ENCODE data around the gene TM7SF3. TPM values are rescaled to one million over a fixed set of nuclear protein-coding genes. Genes with fewer than 3 reads are reported as not detected.
"Not testable (repeated sequence)": the region's sequence is repeated elsewhere in the genome, so short reads cannot be mapped to it uniquely, and the experiment has no call there.

TM7SF3 gene
- total RNA-seq, 1 donor from 2014 or later = 80.0 TPM

DNA sequence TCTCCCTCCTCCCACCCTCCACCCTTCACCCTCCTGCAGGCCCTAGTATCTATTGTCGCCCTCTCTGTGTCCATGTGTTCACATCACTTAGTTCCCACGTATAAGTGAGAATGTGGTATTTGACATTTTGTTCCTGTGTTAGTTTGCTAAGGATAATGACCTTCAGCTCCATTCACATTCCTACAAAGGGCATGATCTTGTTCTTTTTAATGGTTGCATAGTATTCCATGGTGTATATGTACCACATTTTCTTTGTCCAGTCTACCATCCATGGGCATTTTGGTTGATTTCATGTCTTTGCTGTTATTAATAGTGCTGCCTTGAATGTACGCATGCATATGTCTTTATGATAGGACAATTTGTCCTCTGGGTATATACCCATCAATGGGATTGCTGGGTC, 38.6 kb upstream of the TM7SF3 start:
- no peak for DNase-seq (ENCODE audit: low spot score)
- no peaks in the 10 kb centered on the region for H3K79me2 ChIP-seq (ENCODE audit: low read depth)
- no peaks in the 10 kb centered on the region for H4K20me1 ChIP-seq (ENCODE audit: low read depth)
- H3K36me3 ChIP-seq = no peaks in the 10 kb centered on the region
- Mint-ChIP-seq H3K27me3 (ENCODE audit: insufficient read depth, low read depth) (no peaks in the 10 kb centered on the region), H3K4me3 (no peak overlapping the region), H3K4me1 (no peaks in the 10 kb centered on the region), H3K27ac (no peak overlapping the region), H3K36me3 (no peaks in the 10 kb centered on the region), H3K9me3 (no peaks in the 10 kb centered on the region)
- no peaks in the 10 kb centered on the region for H3K4me1 ChIP-seq
- no peak overlapping the region for H3K4me3 ChIP-seq
- H3K27ac ChIP-seq = no peak overlapping the region
- no peak overlapping the region for H3K4me2 ChIP-seq
- H3K9me3 ChIP-seq (ENCODE audit: low read depth) = no peaks in the 10 kb centered on the region
- H3K27me3 ChIP-seq = no peaks in the 10 kb centered on the region
- H3K9ac ChIP-seq = no peak overlapping the region
- no peaks in the 10 kb centered on the region for H3F3A ChIP-seq (ENCODE audit: low read depth)
- H2AFZ ChIP-seq (replicated peaks) = no peak overlapping the region
- TF ChIP-seq EZH2 (IDR thresholded peaks at IDR 0.05) (no peak), EZH2phosphoT487 (IDR thresholded peaks at IDR 0.05) (no peak)
- TF ChIP-seq, protein P1, sequence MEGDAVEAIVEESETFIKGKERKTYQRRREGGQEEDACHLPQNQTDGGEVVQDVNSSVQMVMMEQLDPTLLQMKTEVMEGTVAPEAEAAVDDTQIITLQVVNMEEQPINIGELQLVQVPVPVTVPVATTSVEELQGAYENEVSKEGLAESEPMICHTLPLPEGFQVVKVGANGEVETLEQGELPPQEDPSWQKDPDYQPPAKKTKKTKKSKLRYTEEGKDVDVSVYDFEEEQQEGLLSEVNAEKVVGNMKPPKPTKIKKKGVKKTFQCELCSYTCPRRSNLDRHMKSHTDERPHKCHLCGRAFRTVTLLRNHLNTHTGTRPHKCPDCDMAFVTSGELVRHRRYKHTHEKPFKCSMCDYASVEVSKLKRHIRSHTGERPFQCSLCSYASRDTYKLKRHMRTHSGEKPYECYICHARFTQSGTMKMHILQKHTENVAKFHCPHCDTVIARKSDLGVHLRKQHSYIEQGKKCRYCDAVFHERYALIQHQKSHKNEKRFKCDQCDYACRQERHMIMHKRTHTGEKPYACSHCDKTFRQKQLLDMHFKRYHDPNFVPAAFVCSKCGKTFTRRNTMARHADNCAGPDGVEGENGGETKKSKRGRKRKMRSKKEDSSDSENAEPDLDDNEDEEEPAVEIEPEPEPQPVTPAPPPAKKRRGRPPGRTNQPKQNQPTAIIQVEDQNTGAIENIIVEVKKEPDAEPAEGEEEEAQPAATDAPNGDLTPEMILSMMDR (IDR thresholded peaks at IDR 0.05) = no peak

DNA sequence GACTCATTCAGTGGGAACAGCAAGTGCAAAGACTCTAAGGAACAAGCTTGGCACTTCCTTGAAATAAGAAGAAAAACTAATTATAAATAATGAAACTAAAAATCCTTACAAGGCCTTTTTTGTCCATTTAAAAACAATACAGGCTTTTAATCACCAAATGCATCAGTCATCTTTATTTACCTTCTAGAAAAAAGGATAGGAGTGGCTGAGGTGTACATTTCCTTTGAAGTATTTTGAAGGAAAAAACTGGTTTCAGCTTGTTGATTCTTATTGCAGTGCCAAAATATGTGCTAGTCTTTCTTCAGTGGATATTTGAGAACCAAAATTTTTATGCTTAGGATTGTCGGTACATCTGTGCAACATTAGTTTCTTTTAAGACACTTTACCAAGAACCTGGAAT, 38.0 kb upstream of the TM7SF3 start:
- Histone ChIP-seq H3K79me2 (ENCODE audit: low read depth) (no peaks in the 10 kb centered on the region), H4K20me1 (ENCODE audit: low read depth) (no peaks in the 10 kb centered on the region), H3K9ac (no peak overlapping the region), H3F3A (ENCODE audit: low read depth) (no peaks in the 10 kb centered on the region), H3K9me3 (ENCODE audit: low read depth) (no peaks in the 10 kb centered on the region), H3K27ac (no peak overlapping the region), H3K4me2 (no peak overlapping the region), H3K4me3 (no peak overlapping the region), H3K27me3 (no peaks in the 10 kb centered on the region), H2AFZ (replicated peaks) (no peak overlapping the region), H3K36me3 (no peaks in the 10 kb centered on the region), H3K4me1 (no peaks in the 10 kb centered on the region)
- TF ChIP-seq, protein P1 (IDR thresholded peaks at IDR 0.05) = no peak
- TF ChIP-seq EZH2phosphoT487 (IDR thresholded peaks at IDR 0.05) (no peak), EZH2 (IDR thresholded peaks at IDR 0.05) (no peak)
- no peaks in the 10 kb centered on the region for H3K9me3 Mint-ChIP-seq
- no peak overlapping the region for H3K4me3 Mint-ChIP-seq
- no peak for DNase-seq (ENCODE audit: low spot score)
- no peaks in the 10 kb centered on the region for H3K27me3 Mint-ChIP-seq (ENCODE audit: insufficient read depth, low read depth)
- H3K27ac Mint-ChIP-seq = no peak overlapping the region
- H3K4me1 Mint-ChIP-seq = no peaks in the 10 kb centered on the region
- H3K36me3 Mint-ChIP-seq = no peaks in the 10 kb centered on the region

DNA sequence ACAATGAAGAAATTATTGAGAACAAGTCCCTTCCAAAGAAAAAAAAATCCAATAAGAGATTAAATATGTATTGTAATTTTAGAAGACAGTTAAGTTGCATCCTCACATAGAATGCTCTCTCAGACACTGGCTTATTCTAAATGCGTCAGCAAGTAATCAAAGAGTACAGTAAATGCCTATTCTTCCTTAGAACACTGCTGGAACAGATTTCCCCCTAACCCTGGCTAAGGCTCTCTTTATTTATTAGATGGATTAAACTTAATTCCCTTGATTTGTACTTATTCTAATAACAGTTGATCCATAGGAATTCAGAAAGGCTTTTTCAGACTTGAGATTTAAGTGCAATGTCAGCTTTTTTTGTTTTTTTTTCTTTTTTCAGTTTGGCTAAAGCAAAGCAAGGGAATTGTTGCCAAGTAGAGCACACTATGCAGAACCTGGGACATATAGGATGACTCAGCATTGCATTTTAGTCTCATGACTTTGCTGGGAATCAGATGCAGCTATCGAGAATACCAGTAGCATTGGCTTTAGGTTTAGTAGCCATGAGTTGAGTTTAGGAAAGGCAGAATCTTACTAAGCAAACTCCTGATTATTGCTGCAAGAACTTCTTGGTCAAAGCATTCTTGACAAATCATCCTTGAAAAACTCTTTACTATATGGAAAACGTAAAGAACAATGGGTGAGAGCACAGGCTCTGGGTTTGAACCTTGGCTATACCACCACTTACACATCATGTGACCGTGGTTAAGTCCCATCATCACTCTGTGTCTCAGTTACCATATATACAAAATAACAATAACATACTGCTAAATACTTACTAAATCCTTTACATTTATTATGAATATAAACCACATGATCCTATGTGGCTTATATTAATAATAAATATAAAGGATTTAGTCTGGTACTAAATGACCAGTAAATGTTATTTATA, 34.9 kb upstream of the TM7SF3 start:
- no peaks in the 10 kb centered on the region for H3K27me3 Mint-ChIP-seq (ENCODE audit: insufficient read depth, low read depth)
- no peak overlapping the region for H3K27ac Mint-ChIP-seq
- TF ChIP-seq EZH2 (IDR thresholded peaks at IDR 0.05) = no peak
- TF ChIP-seq, protein P1 (IDR thresholded peaks at IDR 0.05) = no peak
- TF ChIP-seq EZH2phosphoT487 (IDR thresholded peaks at IDR 0.05) = no peak
- Histone ChIP-seq H3F3A (ENCODE audit: low read depth) (no peaks in the 10 kb centered on the region), H3K4me3 (no peak overlapping the region), H3K9ac (no peak overlapping the region), H2AFZ (replicated peaks) (no peak overlapping the region), H3K9me3 (ENCODE audit: low read depth) (no peaks in the 10 kb centered on the region), H3K36me3 (no peaks in the 10 kb centered on the region), H3K79me2 (ENCODE audit: low read depth) (no peaks in the 10 kb centered on the region), H4K20me1 (ENCODE audit: low read depth) (no peaks in the 10 kb centered on the region), H3K4me2 (no peak overlapping the region), H3K4me1 (no peaks in the 10 kb centered on the region), H3K27ac (no peak overlapping the region), H3K27me3 (no peaks in the 10 kb centered on the region)
- no peaks in the 10 kb centered on the region for H3K36me3 Mint-ChIP-seq
- H3K4me1 Mint-ChIP-seq = no peaks in the 10 kb centered on the region
- H3K9me3 Mint-ChIP-seq = no peaks in the 10 kb centered on the region
- no peak for DNase-seq (ENCODE audit: low spot score)
- H3K4me3 Mint-ChIP-seq = no peak overlapping the region

DNA sequence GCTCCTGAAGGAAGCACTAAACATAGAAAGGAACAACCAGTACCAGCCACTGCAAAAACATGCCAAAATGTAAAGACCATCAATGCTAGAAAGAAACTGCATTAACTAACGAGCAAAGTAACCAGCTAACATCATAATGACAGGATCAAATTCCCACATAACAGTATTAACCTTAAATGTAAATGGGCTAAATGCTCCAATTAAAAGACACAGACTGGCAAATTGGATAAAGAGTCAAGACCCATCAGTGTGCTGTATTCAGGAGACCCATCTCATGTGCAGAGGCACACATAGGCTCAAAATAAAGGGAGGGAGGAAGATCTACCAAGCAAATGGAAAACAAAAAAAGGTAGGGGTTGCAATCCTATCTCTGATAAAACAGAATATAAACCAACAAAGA, 27.8 kb upstream of the TM7SF3 start:
- not testable (repeated sequence) for H3K27ac ChIP-seq; H3K4me1 Mint-ChIP-seq; H3K4me3 Mint-ChIP-seq; H4K20me1 ChIP-seq (ENCODE audit: low read depth); H3K9ac ChIP-seq; H3K4me1 ChIP-seq; H3K9me3 ChIP-seq (ENCODE audit: low read depth); H3K27ac Mint-ChIP-seq; H2AFZ ChIP-seq (replicated peaks); H3K27me3 Mint-ChIP-seq (ENCODE audit: insufficient read depth, low read depth); H3K4me2 ChIP-seq; H3K4me3 ChIP-seq; H3K27me3 ChIP-seq; H3F3A ChIP-seq (ENCODE audit: low read depth); DNase-seq (ENCODE audit: low spot score); H3K79me2 ChIP-seq (ENCODE audit: low read depth); H3K36me3 ChIP-seq
- Mint-ChIP-seq H3K36me3 (peaks cover 15% of the 10 kb centered on the region), H3K9me3 (peaks cover 14% of the 10 kb centered on the region)

DNA sequence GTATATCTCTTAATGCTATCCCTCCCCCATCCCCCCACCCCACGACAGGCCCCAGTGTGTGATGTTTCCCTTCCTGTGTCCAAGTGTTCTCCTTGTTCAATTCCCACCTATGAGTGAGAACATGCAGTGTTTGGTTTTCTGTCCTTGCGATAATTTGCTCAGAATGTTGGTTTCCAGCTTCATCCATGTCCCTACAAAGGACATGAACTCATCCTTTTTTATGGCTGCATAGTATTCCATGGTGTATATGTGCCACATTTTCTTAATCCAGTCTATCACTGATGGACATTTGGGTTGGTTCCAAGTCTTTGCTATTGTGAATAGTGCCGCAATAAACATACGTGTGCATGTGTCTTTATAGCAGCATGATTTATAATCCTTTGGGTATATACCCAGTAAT, 26.5 kb upstream of the TM7SF3 start:
- H3K27ac ChIP-seq; H3K9me3 ChIP-seq (ENCODE audit: low read depth); H3F3A ChIP-seq (ENCODE audit: low read depth); H4K20me1 ChIP-seq (ENCODE audit: low read depth); H3K27me3 ChIP-seq; H3K4me3 Mint-ChIP-seq; H3K4me1 ChIP-seq; H3K4me3 ChIP-seq; H3K36me3 ChIP-seq; H3K4me2 ChIP-seq; DNase-seq (ENCODE audit: low spot score); H3K27me3 Mint-ChIP-seq (ENCODE audit: insufficient read depth, low read depth); H3K27ac Mint-ChIP-seq; H3K79me2 ChIP-seq (ENCODE audit: low read depth); H2AFZ ChIP-seq (replicated peaks); H3K4me1 Mint-ChIP-seq; H3K9ac ChIP-seq: not testable (repeated sequence)
- Mint-ChIP-seq H3K9me3 (peaks cover 16% of the 10 kb centered on the region), H3K36me3 (peaks cover 15% of the 10 kb centered on the region)
